ENCODE data around the gene GPC3.

- TF ChIP-seq CTCF (IDR thresholded peaks at IDR 0.05; ENCODE audit: low read depth, low read length, poor library complexity, severe bottlenecking) (no peak), EZH2phosphoT487 (IDR thresholded peaks at IDR 0.05; ENCODE audit: borderline replicate concordance, low read length) (no peak)
Measured at GRCh38 chrX:133638285-133638684, 347.1 kb downstream of the GPC3 start.

Measured in DOHH2 (cell line).